Psoas muscle (tissue), 8 donors: ENCODE data around the gene GPER1. TPM values are rescaled to one million over a fixed set of nuclear protein-coding genes. Genes with fewer than 3 reads are reported as not detected.

ENCODE experiments used
- ATAC-seq, 4 donors: fragments of 200-7000 bp; cut with Tn5 transposase; one replicate each; pipeline ENCODE4 v1.9.1; 2020; ENCODE audit warnings: moderate library complexity in 3 of 4, mild to moderate bottlenecking in 2 of 4
- DNase-seq, 2 donors: peaks; one replicate each; pipeline ENCODE4 v3.0.0-alpha.2; 2020
- H3K27ac ChIP-seq: fragments of 200-600 bp; one replicate; pipeline ENCODE4 v1.8.0; 2022
- H3K27me3 ChIP-seq, 3 donors: fragments of 200-600 bp in 1 of 3; one replicate each; pipeline versions ENCODE4 v1.6.1 to v1.8.0; 2013 to 2022; ENCODE audit warnings: low read length in 2 of 3, mild to moderate bottlenecking in 2 of 3, moderate library complexity in 1 of 3; ENCODE audit not compliant: insufficient read depth in 3 of 3
- H3K36me3 ChIP-seq, 2 donors: fragments of 200-600 bp in 1 of 2; one replicate each; pipeline versions ENCODE4 v1.6.1 to v1.8.0; 2013 to 2022; ENCODE audit warnings: low read depth in 1 of 2, mild to moderate bottlenecking in 1 of 2, moderate library complexity in 1 of 2; ENCODE audit not compliant: insufficient read depth in 1 of 2
- H3K4me1 ChIP-seq: fragments of 200-600 bp; one replicate; pipeline ENCODE4 v1.8.0; 2022
- H3K4me3 ChIP-seq: fragments of 200-600 bp; one replicate; pipeline ENCODE4 v1.8.0; 2022; ENCODE audit warnings: mild to moderate bottlenecking
- H3K9me3 ChIP-seq: fragments of 200-600 bp; one replicate; pipeline ENCODE4 v1.8.0; 2022
- CTCF ChIP-seq: fragments of 200-600 bp; IDR thresholded peaks from one replicate; pipeline ENCODE4 v1.8.0; 2022; ENCODE audit warnings: antibody characterized with exemption
- WGBS, 3 donors: extraction: QIAGEN DNeasy Blood & Tissue Kit; methylation state at CpG; one replicate each; pipeline versions ENCODE4 v1.1.6 to v1.1.7; 2013; 5-methylcytosine and 5-hydroxymethylcytosine counted together
- intact Hi-C, 2 donors: fragments of 100-400 bp; cut with DNase I; formaldehyde crosslinking; loops; one replicate each; pipeline versions ENCODE4 v1.11.0 to v1.14.2; 2022
- polyA plus RNA-seq, 3 donors: library from polyadenylated mRNA; stranded (reverse); fragments of 200-250 nt; gene quantifications; one replicate each; pipeline ENCODE4 v1.2.3, GENCODE V29; 2013
- total RNA-seq, 4 donors: library from RNA; stranded (reverse); fragmentation: NEBNext Ultra II Directional in 2 of 4; extraction: Animal tissue kit (Norgen Biotek cat#: 25700) in 2 of 4; gene quantifications; one replicate each; pipeline versions ENCODE4 v1.2.1 to v1.2.4, GENCODE V29; 2021 to 2023
- donor health status: healthy with polysubstance abuse.
- donor health status: DM: no; HTN: no; CAD: no; lungs with moderate emphysema.
- donor health status: Bipolar disorder and iron deficiency.
- donor health status: healthy.
- donor health status: DM: yes; HTN: yes; CAD: no.
- donor health status: DM: no; HTN: no; CAD: no.
- donor health status: DM: no; HTN: no; CAD: no.
- donor health status: DM: yes; HTN: yes; CAD: no.

Gene GPER1
- total and polyA plus RNA-seq, 7 donors, result 0.90 to 3.1 (median 1.4) TPM

DNA sequence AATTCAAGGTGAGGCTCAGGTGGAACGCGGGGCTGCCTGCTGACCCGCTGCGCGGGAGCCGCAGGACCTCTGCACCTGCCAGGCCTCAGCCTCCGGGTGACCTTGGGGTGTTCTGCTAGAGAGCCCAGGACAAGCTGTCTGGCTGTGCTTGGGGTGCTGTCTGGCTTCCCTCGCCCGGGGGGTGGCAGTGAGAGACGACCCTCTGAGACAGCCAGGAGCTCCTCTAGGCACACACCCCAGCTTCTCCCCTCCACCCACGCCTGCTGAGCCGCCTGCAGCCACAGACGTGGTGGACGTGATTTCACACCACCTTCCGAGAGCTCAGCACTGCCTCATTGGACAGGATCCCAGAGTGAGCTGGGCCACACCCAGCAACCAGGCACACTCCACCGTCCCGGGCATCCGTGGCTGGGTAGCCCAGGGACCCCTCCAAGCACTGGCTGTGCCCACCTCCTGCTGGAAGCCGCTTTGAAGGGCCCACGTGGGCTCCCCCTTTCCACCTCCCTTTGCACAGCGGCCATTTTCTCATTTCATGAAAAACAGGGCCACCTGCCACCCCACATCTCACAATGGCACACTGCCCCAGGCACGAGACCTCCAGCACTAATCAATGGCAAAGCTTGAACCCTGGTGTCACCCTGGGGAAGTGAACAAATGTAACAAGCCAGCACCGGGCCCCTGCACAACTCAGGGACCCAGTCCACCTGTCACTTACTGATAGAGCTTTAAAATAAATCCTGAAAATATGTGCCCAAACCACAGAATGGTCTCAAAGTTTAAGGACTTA is 37.1 kb downstream of the GPER1 start:
- H3K27me3 ChIP-seq, result no peaks in the 10 kb centered on the region
- peak overlapping the region; percentile 50 for H3K27ac ChIP-seq
- WGBS, 3 donors, result 30 to 42% (median 33%) methylated on average over 23 of the region's 23 CpGs
- ATAC-seq (peak; percentile 23 to 61 (median 46)), DNase-seq (peak in 1 of 2 donors; percentile 54)
- H3K4me3 ChIP-seq, result peak overlapping the region; percentile 56
- no peak for TF ChIP-seq CTCF
- intact Hi-C loops, result no loop called here
- peaks cover 12% of the 10 kb centered on the region for H3K4me1 ChIP-seq
- peaks cover 0 to 4% of the 10 kb centered on the region in 2 donors for H3K36me3 ChIP-seq
- H3K9me3 ChIP-seq, result no peaks in the 10 kb centered on the region

GRCh38 chr7:1125603-1125969 is 37.7 kb downstream of the GPER1 start:
- H3K27ac ChIP-seq, result no peak overlapping the region
- 90 to 93% (median 92%) methylated on average over 16 of the region's 16 CpGs for WGBS, 3 donors

DNA sequence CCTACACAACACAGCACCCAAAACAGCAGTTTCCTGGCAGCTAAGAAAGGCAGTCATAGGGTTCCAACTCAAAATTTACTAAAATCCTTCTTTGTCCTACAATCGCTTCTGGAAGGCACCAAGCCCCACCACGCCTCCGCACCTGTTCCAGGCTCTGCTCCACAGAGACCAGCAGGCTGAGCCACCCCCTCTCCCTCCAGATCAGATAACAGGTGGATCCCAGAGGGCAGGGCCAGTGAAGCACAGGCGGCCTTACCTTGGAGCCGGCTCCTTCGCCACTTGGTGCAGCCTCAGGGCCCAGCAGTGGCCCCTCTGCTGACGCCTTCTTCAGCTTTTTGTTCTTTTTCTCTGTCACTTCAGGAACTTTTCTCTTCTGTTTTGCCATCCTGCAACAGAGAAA is 39.1 kb downstream of the GPER1 start:
- intact Hi-C loops, result no loop called here
- TF ChIP-seq CTCF, result no peak
- H3K9me3 ChIP-seq, result no peaks in the 10 kb centered on the region
- peak in 1 of 4 donors; percentile 38 for ATAC-seq
- peaks cover 12% of the 10 kb centered on the region for H3K4me1 ChIP-seq
- H3K27ac ChIP-seq, result no peak overlapping the region
- no peak overlapping the region for H3K4me3 ChIP-seq
- peak in 1 of 2 donors; percentile 43 for DNase-seq
- 55 to 68% (median 59%) methylated on average over 7 of the region's 7 CpGs for WGBS, 3 donors
- H3K36me3 ChIP-seq, result peaks cover 0 to 4% of the 10 kb centered on the region in 2 donors
- H3K27me3 ChIP-seq, result no peaks in the 10 kb centered on the region

More at GRCh38 chr7:1125603-1125969, 37.7 kb downstream of the GPER1 start:
- TF ChIP-seq CTCF, result no peak
- Histone ChIP-seq H3K4me3 (no peak overlapping the region), H3K9me3 (no peaks in the 10 kb centered on the region), H3K27me3 (no peaks in the 10 kb centered on the region), H3K4me1 (peaks cover 12% of the 10 kb centered on the region), H3K36me3 (peaks cover 0 to 4% of the 10 kb centered on the region in 2 donors)
- intact Hi-C loops, result no loop called here
- DNase-seq (peak in 1 of 2 donors; percentile 19), ATAC-seq (no peak)

- intact Hi-C loops, result no loop called here
- H3K9me3 ChIP-seq, result no peaks in the 10 kb centered on the region
- DNase-seq, result peak in 1 of 2 donors; percentile 42
- no peak for ATAC-seq
- TF ChIP-seq CTCF, result no peak
- no peak overlapping the region for H3K4me3 ChIP-seq
- no peak overlapping the region for H3K27ac ChIP-seq
- H3K36me3 ChIP-seq, result peaks cover 0 to 4% of the 10 kb centered on the region in 2 donors
- H3K27me3 ChIP-seq, result no peaks in the 10 kb centered on the region
- 93 to 97% (median 96%) methylated on average over 11 to 13 of the region's 13 CpGs for WGBS, 3 donors
- peaks cover 6% of the 10 kb centered on the region for H3K4me1 ChIP-seq
These were observed 41.5 kb downstream of the GPER1 start for GRCh38 chr7:1129431-1129830.
